HCT116 (cell line): ENCODE results near the gene CPA5. TPM values are rescaled to one million over a fixed set of nuclear protein-coding genes. Genes with fewer than 3 reads are reported as not detected.

Experiments
- CEBPB ChIP-seq: IDR thresholded peaks from 2 replicates; pipeline ENCODE4 v1.6.1; 2012; ENCODE audit warnings: low read depth
- ELF1 ChIP-seq: IDR thresholded peaks from 2 replicates; pipeline ENCODE4 v1.6.1; 2012; ENCODE audit warnings: low read depth, borderline replicate concordance
- POLR2A ChIP-seq: IDR thresholded peaks from 2 replicates; pipeline ENCODE4 v1.7.0; 2011; ENCODE audit warnings: borderline replicate concordance; ENCODE audit not compliant: insufficient read depth, insufficient read length; ENCODE audit errors: extremely low read depth
- YY1 ChIP-seq: IDR thresholded peaks from 2 replicates; pipeline ENCODE4 v1.6.1; 2011; ENCODE audit warnings: low read length, low read depth, moderate library complexity, mild to moderate bottlenecking; ENCODE audit not compliant: insufficient replicate concordance; ENCODE audit errors: extremely low read depth
- total RNA-seq: library from RNA; stranded (reverse); gene quantifications from one replicate; pipeline ENCODE4 v1.2.1, GENCODE V29; 2021; ENCODE audit not compliant: unreplicated experiment
- TF ChIP-seq, protein P1 (sequence below): IDR thresholded peaks from 2 replicates; pipeline ENCODE4 v1.6.1; 2012; ENCODE audit warnings: low read depth
- TF ChIP-seq, protein P2 (sequence below), 3 experiments: fragments of 200-600 bp in 1 of 3; sonication (generic) in 1 of 3; IDR thresholded peaks in 2 of 3; conservative IDR thresholded peaks in 1 of 3; 2 replicates each; pipeline ENCODE4 v1.5.1; 2012 to 2017; ENCODE audit warnings: low read depth in 2 of 3, low read length in 2 of 3, antibody characterized with exemption in 1 of 3, borderline replicate concordance in 1 of 3, control low read depth in 1 of 3, mild to moderate bottlenecking in 1 of 3, mixed read lengths in 1 of 3, mixed run types in 1 of 3, moderate library complexity in 1 of 3; ENCODE audit not compliant: insufficient read depth in 1 of 3

The CPA5 gene
- total RNA-seq, 1 experiment from 2014 or later = not detected

DNA sequence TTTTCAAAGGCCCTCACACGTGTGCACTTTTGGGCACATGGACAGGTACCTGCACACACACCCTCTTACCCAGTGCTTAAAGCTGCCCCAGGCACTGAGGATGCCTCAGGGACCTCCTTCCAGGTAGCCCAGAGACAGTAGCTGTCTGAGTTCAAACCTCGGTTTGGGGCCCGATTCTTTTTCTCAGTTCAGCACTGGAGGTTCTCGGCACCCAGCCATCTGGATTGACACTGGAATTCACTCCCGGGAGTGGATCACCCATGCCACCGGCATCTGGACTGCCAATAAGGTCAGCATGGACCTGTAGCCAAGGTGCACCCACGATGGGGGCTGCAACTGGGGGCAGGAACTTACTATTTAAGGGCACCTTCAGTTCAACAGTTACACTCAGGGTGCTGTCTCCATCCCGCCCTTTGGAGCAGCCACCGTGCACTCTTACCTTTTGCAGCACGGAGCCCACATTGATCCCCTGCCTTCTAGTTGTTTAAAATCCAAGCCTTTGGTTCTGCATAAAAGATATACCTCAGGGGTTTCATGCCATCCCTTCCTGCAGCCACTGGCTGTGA lies 17.7 kb downstream of the CPA5 start (continued):
- TF ChIP-seq, protein P1, sequence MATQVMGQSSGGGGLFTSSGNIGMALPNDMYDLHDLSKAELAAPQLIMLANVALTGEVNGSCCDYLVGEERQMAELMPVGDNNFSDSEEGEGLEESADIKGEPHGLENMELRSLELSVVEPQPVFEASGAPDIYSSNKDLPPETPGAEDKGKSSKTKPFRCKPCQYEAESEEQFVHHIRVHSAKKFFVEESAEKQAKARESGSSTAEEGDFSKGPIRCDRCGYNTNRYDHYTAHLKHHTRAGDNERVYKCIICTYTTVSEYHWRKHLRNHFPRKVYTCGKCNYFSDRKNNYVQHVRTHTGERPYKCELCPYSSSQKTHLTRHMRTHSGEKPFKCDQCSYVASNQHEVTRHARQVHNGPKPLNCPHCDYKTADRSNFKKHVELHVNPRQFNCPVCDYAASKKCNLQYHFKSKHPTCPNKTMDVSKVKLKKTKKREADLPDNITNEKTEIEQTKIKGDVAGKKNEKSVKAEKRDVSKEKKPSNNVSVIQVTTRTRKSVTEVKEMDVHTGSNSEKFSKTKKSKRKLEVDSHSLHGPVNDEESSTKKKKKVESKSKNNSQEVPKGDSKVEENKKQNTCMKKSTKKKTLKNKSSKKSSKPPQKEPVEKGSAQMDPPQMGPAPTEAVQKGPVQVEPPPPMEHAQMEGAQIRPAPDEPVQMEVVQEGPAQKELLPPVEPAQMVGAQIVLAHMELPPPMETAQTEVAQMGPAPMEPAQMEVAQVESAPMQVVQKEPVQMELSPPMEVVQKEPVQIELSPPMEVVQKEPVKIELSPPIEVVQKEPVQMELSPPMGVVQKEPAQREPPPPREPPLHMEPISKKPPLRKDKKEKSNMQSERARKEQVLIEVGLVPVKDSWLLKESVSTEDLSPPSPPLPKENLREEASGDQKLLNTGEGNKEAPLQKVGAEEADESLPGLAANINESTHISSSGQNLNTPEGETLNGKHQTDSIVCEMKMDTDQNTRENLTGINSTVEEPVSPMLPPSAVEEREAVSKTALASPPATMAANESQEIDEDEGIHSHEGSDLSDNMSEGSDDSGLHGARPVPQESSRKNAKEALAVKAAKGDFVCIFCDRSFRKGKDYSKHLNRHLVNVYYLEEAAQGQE = no peak
- TF ChIP-seq POLR2A (no peak), YY1 (no peak), ELF1 (no peak), CEBPB (no peak)
- TF ChIP-seq, protein P2, sequence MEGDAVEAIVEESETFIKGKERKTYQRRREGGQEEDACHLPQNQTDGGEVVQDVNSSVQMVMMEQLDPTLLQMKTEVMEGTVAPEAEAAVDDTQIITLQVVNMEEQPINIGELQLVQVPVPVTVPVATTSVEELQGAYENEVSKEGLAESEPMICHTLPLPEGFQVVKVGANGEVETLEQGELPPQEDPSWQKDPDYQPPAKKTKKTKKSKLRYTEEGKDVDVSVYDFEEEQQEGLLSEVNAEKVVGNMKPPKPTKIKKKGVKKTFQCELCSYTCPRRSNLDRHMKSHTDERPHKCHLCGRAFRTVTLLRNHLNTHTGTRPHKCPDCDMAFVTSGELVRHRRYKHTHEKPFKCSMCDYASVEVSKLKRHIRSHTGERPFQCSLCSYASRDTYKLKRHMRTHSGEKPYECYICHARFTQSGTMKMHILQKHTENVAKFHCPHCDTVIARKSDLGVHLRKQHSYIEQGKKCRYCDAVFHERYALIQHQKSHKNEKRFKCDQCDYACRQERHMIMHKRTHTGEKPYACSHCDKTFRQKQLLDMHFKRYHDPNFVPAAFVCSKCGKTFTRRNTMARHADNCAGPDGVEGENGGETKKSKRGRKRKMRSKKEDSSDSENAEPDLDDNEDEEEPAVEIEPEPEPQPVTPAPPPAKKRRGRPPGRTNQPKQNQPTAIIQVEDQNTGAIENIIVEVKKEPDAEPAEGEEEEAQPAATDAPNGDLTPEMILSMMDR (IDR thresholded peaks at IDR 0.05 in 2 of 3, conservative IDR thresholded peaks at IDR 0.05 in 1 of 3; ENCODE audit: borderline replicate concordance in 1 of 3, insufficient read depth in 1 of 3, low read depth in 2 of 3, low read length in 2 of 3) = no peak
- TF ChIP-seq, all 23 proteins: peak for 0
